AG04449 (cell line): Measurements from ENCODE around the gene RAPGEF2.
"Not testable (repeated sequence)": the region's sequence is repeated elsewhere in the genome, so short reads cannot be mapped to it uniquely, and the experiment has no call there.

Experiments
- CTCF ChIA-PET: fragments of 350-600 bp; formaldehyde crosslinking; extraction: SDS; loops from one replicate; lab custom pipeline; 2021; ENCODE audit warnings: antibody characterized with exemption; lab: Yijun Ruan, JAX
- POLR2A ChIA-PET: fragments of 400-600, 350-600 bp; formaldehyde crosslinking; extraction: SDS; loops from one replicate; lab custom pipeline; 2020; ENCODE audit warnings: antibody characterized with exemption, inconsistent platforms; lab: Yijun Ruan, JAX
- DNase-seq: peaks from one replicate; pipeline ENCODE4 v3.0.0-alpha.2; 2010; ENCODE audit warnings: low read depth, low spot score
- H3K4me3 ChIP-seq: 2 replicates; pipeline ENCODE4 v1.5.1; 2011; ENCODE audit warnings: low read depth, mild to moderate bottlenecking, control low read depth, low read length
- CTCF ChIP-seq: IDR thresholded peaks from one replicate; pipeline ENCODE4 v1.5.1; 2011; ENCODE audit warnings: mild to moderate bottlenecking, moderate library complexity, low read length, control low read depth, inconsistent platforms; ENCODE audit not compliant: insufficient read depth; ENCODE audit errors: missing control alignments

Gene RAPGEF2

GRCh38 chr4:159248384-159249178 lies 145.7 kb downstream of the RAPGEF2 start:
- CTCF ChIA-PET, result interaction anchor here (0.7 kb wide), 1 partner anchor 19 kb away, joined by 4 read pairs; no protein-coding TSS in a partner anchor
- DNase-seq, result peak; percentile 42

GRCh38 chr4:159250751-159251325 lies 148.0 kb downstream of the RAPGEF2 start:
- no peak for TF ChIP-seq CTCF
- POLR2A ChIA-PET, result no interaction called here
- no peak for DNase-seq
- H3K4me3 ChIP-seq, result no peak overlapping the region
- CTCF ChIA-PET, result no interaction called here

More at GRCh38 chr4:159248384-159249178, 145.7 kb downstream of the RAPGEF2 start:
- TF ChIP-seq CTCF, result no peak
- no peak overlapping the region; the same call in 1 of the 2 replicates for H3K4me3 ChIP-seq
- POLR2A ChIA-PET, result no interaction called here

- CTCF ChIA-PET, H3K4me3 ChIP-seq, POLR2A ChIA-PET: not testable (repeated sequence)
Observed at GRCh38 chr4:159251580-159251979, 148.7 kb downstream of the RAPGEF2 start.

GRCh38 chr4:159252491-159252890 lies 149.6 kb downstream of the RAPGEF2 start:
- no peak for TF ChIP-seq CTCF
- POLR2A ChIA-PET, result no interaction called here
- no peak for DNase-seq
- H3K4me3 ChIP-seq, result no peak overlapping the region
- CTCF ChIA-PET, result interaction anchor here (0.9 kb wide), 1 partner anchor 49 kb away, joined by 4 read pairs; no protein-coding TSS in a partner anchor

More at GRCh38 chr4:159251580-159251979, 148.7 kb downstream of the RAPGEF2 start:
- DNase-seq, result not testable (repeated sequence)

GRCh38 chr4:159256037-159256436 lies 153.2 kb downstream of the RAPGEF2 start:
- no peak for DNase-seq
- ChIA-PET POLR2A (no interaction called here), CTCF (interaction anchor here (0.6 to 1.5 kb wide), 2 partner anchors 12 to 42 kb away, joined by 3 to 5 read pairs; no protein-coding TSS in a partner anchor)
- TF ChIP-seq CTCF, result no peak
- H3K4me3 ChIP-seq, result no peak overlapping the region

GRCh38 chr4:159258889-159259560 lies 156.1 kb downstream of the RAPGEF2 start:
- ChIA-PET CTCF (no interaction called here), POLR2A (no interaction called here)
- no peak for TF ChIP-seq CTCF

More at GRCh38 chr4:159258889-159259560, 156.1 kb downstream of the RAPGEF2 start:
- DNase-seq, result no peak
- H3K4me3 ChIP-seq, result no peak overlapping the region
